NCI-H82 (cell line): Measurements from ENCODE around the gene ZNF341.
"Not testable (repeated sequence)": the region's sequence is repeated elsewhere in the genome, so short reads cannot be mapped to it uniquely, and the experiment has no call there.

Experiments
- DNase-seq: peaks from one replicate; lab custom pipeline; 2025; lab: John Stamatoyannopoulos, UW

ZNF341 gene

GRCh38 chr20:33770005-33770404, 38.2 kb downstream of the ZNF341 start:
- DNase-seq: no peak

GRCh38 chr20:33771938-33772337, 40.1 kb downstream of the ZNF341 start:
- no peak for DNase-seq

GRCh38 chr20:33772439-33772838, 40.6 kb downstream of the ZNF341 start:
- DNase-seq: no peak

GRCh38 chr20:33773412-33774089, 41.8 kb downstream of the ZNF341 start:
- no peak for DNase-seq

GRCh38 chr20:33777816-33778215, 46.0 kb downstream of the ZNF341 start:
- DNase-seq: no peak

- DNase-seq: no peak
Measured at GRCh38 chr20:33781133-33781532, 49.3 kb downstream of the ZNF341 start.

- no peak for DNase-seq
Measured at GRCh38 chr20:33781945-33782344, 50.1 kb downstream of the ZNF341 start.

GRCh38 chr20:33783256-33783655, 51.5 kb downstream of the ZNF341 start:
- no peak for DNase-seq

GRCh38 chr20:33783818-33784217, 52.0 kb downstream of the ZNF341 start:
- DNase-seq: peak; percentile 45

- DNase-seq: peak; percentile 39
Measured at GRCh38 chr20:33784225-33784624, 52.4 kb downstream of the ZNF341 start.

GRCh38 chr20:33785503-33785902, 53.7 kb downstream of the ZNF341 start:
- no peak for DNase-seq

GRCh38 chr20:33787253-33787891, 55.6 kb downstream of the ZNF341 start:
- DNase-seq: no peak

- DNase-seq: no peak
Measured at GRCh38 chr20:33788351-33789049, 56.7 kb downstream of the ZNF341 start.

GRCh38 chr20:33789109-33789857, 57.5 kb downstream of the ZNF341 start:
- no peak for DNase-seq

GRCh38 chr20:33789858-33790182, 58.0 kb downstream of the ZNF341 start:
- DNase-seq: no peak

- DNase-seq: peak; percentile 33
Measured at GRCh38 chr20:33790566-33790965, 58.8 kb downstream of the ZNF341 start.

GRCh38 chr20:33791021-33791420, 59.2 kb downstream of the ZNF341 start:
- no peak for DNase-seq

- DNase-seq: no peak
Measured at GRCh38 chr20:33791540-33791939, 59.7 kb downstream of the ZNF341 start.

GRCh38 chr20:33791959-33792597, 60.3 kb downstream of the ZNF341 start:
- peak; percentile 59 for DNase-seq

GRCh38 chr20:33792598-33792989, 60.8 kb downstream of the ZNF341 start:
- DNase-seq: not testable (repeated sequence)

- peak; percentile 66 for DNase-seq
Measured at GRCh38 chr20:33793011-33793931, 61.5 kb downstream of the ZNF341 start.
